Hepatocyte (in vitro differentiated cells): ENCODE measurements around the gene CSRP3.

Source experiments
- CTCF ChIP-seq: fragments of 200-600 bp; sonication (generic); IDR thresholded peaks from 2 replicates; pipeline ENCODE4 v1.5.1; 2016; ENCODE audit warnings: antibody characterized with exemption, mild to moderate bottlenecking; ENCODE audit not compliant: poor library complexity
- EZH2 ChIP-seq: fragments of 200-600 bp; sonication (generic); IDR thresholded peaks from 2 replicates; pipeline ENCODE4 v1.6.1; 2016; ENCODE audit warnings: antibody characterized with exemption, mild to moderate bottlenecking, borderline replicate concordance
- EZH2phosphoT487 ChIP-seq: fragments of 200-600 bp; sonication (generic); IDR thresholded peaks from one replicate; pipeline ENCODE4 v1.6.1; 2018; ENCODE audit warnings: antibody characterized with exemption, mild to moderate bottlenecking, low read depth, moderate library complexity; ENCODE audit not compliant: unreplicated experiment, severe bottlenecking

- TF ChIP-seq CTCF (no peak), EZH2 (no peak), EZH2phosphoT487 (no peak)
Observed at GRCh38 chr11:19242179-19242932, 40.6 kb upstream of the CSRP3 start.
